GM18502 (cell line): ENCODE data around the gene KCNK10.

Experiments
- ATAC-seq: cut with Tn5 transposase; IDR thresholded peaks from one replicate; pipeline ENCODE4 v1.9.1; 2021; ENCODE audit warnings: mild to moderate bottlenecking; ENCODE audit not compliant: unreplicated experiment, poor library complexity

The KCNK10 gene

DNA sequence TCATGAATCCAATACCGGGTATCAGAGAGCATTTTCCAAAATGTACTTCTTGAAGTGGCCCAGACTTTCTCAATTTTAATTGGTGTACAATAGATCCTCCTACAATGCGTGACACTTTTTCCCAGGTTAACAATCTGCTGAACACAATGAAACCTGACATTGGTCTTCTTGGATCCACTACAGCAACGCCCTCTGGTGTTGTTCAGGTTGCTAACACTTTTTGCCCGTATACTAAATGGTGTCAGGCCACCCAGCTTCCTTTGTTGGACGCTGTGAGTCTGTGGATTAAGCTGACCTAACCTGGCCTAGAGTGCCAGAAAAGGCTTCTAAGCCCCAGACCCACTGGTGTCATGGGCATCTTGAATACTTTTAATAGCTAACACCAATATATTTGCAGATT, 89.2 kb downstream of the KCNK10 start:
- ATAC-seq: no peak

DNA sequence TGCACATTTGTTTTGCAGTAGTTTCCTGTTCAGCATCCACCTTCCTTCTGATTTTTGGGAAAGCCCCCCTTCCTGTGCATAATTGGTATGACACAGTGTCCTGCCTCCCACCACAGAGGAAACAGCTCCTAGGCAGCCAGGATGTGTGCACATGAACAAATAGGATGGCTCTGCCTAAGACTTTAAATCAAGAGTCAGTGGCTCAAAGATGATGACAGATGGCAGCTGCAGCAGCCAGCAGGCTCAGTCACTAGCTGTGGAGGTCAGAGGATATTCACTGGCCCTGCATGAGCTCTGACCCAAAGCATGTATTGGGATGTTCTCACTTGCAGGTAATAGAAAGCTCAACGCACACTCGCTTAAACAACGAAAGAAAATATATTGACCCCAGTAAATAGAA, 90.3 kb downstream of the KCNK10 start:
- no peak for ATAC-seq

DNA sequence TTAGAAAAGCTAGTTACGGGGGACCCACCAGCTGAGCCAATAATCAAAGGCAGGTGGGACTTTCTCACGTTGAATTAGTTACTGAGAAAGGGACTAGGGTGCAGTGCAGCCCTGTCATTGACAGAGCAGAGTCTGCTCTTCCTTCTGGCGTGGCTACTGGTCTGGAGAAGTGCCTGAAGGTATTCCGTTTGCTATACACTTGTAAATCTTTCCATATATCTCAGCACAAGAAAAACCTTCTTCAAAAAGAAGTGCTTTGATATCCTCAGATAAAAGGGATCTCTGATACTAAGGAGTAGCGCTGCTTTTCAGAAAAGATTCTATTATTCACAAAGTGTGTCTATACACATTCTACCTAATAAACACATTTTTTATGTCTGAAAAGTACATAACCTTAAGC, 91.5 kb downstream of the KCNK10 start:
- no peak for ATAC-seq

DNA sequence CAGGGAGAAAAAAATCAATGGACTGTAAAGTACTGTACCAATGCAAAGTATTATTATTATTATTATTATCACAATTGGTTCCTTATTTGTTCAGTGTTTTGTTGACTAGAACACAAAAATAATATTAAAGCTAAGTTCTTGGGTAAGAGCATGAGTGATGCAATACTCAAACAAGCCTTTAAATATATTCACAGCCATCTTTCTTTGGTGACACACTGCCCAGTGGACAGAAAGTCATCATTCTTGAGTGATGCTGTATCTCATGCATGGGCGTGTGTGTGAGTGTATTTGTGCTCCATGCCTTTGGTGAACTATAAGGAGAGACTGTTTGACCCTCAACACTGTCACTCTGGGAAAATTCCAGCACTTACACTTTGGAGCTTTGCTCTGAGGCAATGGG, 93.6 kb downstream of the KCNK10 start:
- ATAC-seq: no peak

DNA sequence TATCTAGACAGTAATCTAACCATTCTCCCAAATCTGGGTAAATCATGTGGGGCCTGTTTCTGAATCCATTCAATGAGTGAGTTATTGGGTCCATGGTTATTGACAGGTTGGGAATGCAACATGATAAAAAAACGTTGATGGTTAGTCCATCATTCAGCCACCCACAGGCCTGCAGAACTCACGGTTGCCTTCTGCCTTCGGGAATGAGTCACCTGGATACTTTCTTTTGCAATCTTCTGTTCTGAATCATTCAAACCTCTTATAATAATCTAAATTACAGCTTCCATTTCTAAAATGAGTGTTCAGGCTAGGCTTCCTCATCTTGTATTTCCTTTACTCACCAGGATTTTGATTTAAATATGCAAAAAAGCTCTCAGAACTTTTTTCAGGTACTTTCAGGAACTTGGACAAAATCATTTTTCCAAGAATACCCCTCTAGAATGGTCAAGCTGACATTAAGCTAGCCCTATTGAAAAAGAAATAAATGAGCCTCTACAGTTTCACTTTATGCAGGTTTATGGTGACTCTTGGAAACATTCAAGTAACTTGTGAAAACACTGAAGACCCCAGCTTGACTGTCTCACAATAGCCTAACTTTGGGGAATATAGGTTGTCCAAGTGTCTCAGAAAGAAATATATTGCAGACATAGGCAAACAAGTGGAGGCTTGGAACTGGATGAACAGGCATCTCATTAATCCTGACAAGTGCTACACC, 94.4 kb downstream of the KCNK10 start:
- no peak for ATAC-seq

DNA sequence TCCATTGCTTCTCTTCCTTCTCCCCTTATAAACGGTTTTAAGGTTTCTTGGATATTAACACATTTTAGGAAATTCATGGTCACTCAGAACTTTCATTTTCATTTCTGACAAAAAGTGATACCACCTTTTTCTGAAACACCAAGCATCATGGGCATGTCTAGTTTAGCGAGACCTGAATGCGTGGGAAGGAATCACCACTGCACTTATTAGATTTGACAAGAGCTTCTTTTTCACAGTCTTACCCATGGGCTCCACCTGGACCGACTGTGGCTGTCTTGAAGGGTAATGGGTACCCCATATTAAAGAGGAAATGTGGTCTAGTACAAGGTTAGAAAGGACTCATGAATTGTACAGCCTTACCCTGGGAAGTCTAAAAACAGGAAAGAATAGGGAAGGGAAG, 95.4 kb downstream of the KCNK10 start:
- no peak for ATAC-seq

DNA sequence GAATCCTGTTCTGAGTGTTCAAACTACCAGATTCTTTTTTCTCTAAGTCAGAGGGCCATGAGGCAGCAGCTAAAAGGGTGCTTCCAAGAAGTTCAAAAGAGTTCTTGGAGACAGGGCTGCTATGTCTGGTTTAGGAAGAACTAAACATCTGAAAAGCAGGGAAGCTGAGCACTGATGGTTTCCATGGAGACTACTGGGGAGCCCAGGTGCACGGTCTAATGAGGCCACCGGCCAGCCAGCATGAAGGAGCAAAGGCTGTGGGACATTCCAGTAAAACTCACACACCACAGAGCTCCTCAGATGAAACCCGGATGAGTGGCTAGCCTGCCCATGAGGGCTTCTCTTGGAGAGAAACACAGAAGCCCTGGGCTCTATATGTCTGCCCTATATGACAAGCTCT, 97.3 kb downstream of the KCNK10 start:
- no peak for ATAC-seq

DNA sequence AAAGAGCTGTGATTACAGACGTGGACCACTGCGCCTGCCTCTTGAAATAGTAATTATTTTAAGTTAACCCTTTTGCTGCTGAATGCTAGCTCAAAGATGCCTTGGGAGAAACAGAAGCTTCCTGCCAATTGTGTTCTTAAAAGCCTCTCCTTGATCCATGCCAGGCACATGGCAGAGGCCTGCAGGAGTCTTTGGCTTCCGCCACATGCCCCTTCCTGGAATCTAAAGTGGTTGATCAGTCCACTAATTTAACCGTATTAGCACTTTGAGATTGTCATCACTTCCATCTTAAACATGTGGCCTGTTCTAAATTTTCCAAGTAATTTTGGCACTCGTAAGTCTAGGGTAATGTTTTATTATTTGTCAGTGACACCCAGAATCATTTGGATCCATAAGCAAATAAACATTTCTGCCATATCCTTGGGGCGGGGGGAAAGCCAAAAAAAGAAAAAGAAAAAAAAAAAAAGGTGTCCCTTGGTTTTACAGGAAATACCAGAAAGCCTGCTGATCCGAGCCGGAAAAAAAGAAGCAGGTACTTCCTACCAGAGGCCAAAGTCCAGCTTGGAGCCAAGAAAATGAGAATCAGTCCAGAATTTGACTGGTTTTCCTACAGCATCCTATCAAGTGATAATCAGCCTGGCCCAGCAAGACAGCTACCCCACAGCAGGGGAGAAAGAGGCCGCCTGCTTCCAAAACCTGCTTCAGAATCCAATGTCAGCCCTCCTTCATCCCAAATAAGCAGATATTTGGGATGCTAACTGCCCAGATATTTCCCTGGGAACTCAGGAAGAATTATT, 104.8 kb downstream of the KCNK10 start:
- ATAC-seq: no peak

DNA sequence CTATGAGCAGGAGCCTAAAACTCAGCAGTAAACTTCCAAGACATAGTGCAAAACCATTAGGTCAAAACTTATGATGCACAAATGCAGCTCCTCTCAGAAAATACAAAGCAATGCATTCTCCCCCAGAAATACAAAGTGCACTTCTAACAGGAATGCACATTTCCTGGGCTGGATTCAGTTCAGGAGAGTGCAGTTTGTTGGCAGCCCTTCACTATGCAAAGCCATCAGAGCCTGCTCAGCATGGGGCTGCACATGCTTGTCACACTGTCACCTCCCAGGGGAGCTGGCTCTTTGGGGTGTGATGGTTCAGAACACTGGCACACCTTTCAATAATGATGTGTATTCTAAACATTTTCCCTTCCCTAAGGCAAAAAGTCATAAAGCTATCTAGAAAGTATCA, 110.4 kb downstream of the KCNK10 start:
- ATAC-seq: no peak

DNA sequence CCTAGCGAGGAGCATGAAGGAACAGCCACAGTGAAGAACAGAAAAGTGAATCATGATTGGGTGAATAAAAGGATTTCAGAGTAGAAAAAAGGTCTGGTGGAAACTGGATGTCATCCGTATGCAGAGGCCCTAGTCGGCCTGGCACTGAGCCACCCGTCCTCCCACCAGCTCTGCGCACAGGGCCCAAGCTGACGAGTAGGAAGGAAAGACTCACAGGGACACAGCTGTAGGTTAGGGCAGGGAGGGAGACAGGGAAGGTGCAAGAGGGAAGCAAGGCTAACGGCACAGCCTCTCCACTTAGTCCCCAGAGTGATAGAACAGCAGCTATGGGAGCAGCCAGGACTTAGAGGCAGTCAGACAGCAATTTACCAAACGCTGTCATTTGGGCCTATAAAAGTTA, 112.6 kb downstream of the KCNK10 start:
- no peak for ATAC-seq

DNA sequence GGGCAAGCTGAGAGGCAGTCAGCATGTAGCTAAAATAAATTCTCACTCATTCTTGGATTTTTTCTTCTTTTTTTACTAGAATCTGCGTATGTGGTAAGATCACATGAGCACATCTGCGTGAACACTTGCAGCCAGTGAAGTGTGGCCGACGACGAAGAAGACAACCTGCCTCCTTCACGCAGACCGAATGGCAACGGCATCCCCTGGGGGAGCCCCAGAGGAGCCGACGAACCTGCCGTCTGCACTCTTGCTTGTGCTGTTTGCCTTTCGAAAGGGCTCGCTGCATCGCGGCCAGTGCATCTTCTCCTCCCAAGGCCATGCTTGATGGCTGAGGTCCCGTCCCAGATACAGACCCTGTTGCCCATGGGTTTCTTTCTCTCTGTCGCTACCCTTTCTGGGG, 113.8 kb downstream of the KCNK10 start:
- no peak for ATAC-seq

DNA sequence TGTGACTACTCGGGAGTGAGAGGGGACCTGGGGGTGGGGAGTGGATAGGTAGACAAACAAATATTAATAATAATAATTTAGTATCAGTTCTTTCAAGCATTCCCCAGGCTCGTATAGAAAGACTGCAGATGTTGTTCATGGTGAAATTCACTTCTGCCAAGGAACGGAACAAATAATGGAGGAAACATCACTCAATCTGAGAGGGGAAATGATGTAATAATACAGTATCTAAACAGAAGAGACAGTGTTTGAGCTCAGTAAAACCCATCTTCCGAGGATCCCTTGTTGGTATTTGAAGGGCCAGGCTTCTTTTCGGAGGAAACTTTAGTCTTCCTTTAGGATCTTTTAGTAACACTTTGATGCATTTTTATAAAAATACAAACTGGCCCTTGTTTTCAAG, 114.2 kb downstream of the KCNK10 start:
- ATAC-seq: no peak

DNA sequence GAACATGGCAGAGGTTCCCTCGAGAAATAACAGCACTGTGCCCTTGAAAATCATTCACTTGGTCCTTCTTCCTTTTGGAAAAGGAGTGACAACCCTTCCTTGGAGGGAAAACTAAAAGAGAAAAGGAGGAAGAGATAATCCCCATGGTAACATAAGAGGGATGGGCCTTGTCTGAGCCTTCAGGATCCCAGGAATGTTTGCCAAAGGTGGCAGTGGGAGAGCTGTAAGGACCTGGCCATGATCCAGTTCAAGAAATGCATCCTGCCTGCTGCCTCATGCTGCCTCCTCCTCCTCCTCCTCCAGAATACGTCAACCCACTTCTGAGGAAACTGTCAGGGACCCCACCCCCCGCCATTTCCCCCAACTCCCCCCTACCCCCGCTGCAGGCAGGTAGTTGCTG, 118.8 kb downstream of the KCNK10 start:
- ATAC-seq: no peak

DNA sequence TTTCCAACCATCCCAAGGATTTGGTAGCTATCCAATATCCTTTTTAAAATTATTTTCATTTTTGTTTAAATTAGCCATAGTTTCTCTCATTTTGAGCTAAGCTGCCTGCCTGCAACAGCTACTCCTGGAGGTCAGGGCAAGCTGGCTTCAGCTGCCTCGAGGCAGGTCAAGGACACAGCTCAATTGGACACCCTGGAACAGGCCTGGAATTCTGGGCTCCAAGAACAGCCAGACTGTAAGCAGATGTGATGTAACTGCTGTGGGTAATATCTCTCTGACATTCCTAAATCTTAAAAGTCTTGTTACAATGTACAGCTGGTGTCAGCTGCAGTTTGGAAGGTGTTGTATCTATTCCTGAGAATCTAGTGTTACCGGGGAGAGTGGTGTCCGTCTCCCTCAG, 119.8 kb downstream of the KCNK10 start:
- no peak for ATAC-seq

DNA sequence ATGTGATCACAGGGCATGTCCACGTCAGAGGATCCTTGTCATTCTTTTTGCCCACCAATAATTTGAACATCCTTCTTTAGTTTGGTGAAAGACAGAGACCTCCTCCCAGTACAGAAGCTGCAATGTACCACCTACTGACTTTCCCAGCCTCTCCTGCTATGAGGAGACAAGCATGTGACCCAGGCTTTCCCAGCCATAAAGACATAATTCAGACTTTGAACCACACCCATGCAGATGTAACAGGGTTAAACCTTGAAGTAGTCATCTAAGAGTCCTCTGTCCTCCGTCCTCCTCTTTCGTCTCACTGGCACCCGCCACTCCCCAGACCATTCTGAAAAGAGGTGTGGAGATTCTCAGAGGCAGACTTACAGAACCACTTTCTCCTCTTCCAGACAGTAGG, 120.8 kb downstream of the KCNK10 start:
- no peak for ATAC-seq

DNA sequence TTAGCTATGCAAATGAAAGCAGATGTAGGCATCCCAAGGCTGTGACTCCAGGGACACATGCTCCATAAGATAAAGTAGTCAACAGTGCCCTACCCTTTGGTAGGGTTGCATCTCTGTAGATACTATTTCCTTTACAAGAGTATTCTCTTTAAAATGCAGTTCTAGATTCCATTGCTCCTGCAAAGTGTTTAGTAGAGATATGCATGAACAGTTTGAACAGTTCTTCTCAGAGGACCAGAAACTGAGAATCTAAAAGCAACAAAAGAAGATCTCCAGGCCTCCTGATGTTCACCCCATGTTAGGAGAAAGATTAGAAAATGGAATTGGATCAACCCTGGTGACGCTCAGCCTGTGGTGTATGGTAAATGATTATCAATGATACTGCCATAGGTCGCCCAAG, 121.2 kb downstream of the KCNK10 start:
- no peak for ATAC-seq

DNA sequence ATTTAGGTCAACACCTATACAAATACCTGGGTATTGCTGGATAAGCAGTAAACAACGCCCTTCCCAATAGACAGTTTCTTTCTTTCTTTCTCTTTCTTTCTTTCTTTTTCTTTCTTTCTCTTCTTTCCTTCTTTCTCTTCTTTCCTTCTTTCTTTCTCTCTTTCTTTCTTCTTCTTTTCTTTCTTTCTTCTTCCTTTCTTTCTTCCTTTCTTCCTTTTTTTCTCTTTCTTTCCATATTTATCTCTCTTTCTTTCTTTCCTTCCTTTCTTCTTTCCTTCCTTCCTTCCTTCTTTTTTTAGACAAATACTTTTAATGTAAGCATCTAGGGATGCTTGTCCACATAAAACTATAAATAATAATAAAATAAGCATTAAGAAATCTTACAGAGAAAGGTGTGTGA, 123.2 kb downstream of the KCNK10 start:
- ATAC-seq: no peak

DNA sequence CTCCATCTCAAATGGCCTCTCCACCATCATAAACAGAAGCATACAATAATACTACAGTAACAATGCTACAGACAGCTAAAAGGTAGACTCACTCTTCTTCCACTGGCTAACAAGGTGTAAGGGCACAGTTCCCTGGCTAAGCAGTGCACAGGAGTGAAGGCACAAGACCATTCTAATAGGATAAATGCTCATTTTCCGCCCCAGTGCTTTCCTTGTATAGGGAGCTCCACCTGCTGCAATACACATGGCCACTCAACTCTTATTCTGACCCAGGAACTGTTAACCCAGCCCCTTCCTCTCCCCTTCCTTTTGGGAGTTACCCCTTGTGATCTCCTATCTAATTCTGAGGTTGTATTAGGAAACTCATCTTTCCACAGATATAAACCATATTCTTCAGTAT, 124.6 kb downstream of the KCNK10 start:
- ATAC-seq: no peak

DNA sequence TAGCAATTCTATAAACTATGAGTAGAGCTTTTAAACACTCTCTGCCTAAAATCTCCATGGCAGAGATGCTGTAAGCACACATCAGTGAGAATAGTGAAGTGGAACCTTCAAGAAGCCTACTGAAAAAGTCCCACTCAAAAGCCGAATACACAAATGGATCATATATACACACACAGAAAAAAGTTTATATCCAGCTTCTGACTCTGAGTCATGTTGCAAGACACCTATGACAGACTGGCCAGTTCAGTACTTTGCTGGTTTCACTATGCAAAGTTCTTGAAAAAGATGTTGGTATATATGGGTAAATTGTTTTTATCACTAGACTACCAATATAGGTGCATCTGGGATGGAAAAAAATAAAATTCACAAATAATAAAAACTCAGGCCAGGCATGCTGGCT, 126.1 kb downstream of the KCNK10 start:
- peak; percentile 60 for ATAC-seq

DNA sequence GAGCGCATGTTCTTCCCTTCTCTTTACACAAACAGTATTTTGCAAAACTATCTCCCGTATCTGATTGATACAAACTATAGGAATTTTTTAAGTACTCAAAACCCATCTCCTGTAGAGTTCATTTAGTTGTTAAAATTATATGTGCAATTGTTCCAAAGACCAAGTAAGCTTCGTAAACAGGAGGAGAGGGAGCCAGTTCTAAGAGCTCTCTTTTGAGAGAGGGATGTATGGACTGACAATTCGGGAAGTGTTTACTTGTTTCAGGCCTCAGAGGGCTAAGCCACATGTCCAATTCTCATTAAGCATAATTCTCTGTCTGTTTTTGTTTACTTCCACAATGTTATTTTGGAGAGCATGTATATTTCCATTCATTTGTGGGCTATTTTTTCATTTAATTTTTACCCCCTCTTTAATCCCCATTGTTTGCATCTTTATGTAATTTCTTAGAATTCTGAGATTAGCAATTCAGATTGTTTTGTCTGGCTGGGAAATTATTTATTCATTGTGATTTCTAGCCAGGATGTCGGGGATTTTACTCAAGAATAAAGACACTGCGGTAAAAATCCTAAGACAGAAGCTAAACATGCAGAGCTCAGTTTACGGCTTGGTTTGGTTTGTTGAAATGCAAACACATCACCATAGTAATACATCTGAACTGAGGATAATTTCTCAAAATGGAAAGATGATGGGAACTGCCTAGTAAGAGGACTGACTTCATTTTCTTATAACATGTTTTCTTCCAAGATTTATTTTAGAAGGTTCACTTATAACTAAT, 126.8 kb downstream of the KCNK10 start:
- no peak for ATAC-seq

DNA sequence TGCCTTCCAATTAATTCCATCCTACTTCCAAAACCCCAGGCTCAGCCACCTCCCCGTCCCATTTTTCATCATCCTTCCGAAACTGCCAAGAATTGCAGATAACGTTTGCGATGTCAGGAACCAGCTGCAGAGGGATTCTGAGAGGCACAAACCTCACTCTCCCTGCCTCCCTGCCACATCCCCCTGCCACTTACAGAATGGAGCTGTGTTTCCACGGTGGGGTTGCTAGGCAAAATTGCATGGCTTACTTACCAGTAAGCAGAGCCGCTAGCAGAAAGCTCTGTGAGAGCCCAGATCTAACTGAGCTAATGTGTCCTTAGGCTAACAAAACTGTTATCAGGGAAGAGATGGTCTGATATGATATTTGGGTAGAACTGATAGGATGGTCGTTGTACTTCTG, 127.4 kb downstream of the KCNK10 start:
- no peak for ATAC-seq
